ENCODE results near the gene ITPA.

Gene ITPA

DNA sequence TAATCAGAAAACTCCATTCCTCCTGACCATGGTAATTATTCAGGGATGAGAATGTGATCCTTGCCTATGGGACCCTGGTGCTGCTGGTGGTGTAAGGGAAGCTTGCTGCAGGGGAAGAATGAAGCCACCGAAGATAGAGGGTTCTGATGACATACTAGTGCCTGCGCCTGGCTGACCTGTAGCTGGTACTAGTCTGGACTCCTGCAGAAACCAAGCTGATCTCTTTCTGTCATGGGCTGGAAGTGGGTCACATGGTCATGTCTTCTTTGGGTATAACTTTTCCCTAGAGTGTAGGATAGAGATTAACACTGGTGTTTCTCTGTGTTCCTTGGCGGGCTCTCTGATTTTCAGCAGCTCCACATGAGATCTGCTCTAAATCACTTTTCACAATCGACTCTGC lies 38.3 kb downstream of the ITPA start:
- no peak for DNase-seq

DNA sequence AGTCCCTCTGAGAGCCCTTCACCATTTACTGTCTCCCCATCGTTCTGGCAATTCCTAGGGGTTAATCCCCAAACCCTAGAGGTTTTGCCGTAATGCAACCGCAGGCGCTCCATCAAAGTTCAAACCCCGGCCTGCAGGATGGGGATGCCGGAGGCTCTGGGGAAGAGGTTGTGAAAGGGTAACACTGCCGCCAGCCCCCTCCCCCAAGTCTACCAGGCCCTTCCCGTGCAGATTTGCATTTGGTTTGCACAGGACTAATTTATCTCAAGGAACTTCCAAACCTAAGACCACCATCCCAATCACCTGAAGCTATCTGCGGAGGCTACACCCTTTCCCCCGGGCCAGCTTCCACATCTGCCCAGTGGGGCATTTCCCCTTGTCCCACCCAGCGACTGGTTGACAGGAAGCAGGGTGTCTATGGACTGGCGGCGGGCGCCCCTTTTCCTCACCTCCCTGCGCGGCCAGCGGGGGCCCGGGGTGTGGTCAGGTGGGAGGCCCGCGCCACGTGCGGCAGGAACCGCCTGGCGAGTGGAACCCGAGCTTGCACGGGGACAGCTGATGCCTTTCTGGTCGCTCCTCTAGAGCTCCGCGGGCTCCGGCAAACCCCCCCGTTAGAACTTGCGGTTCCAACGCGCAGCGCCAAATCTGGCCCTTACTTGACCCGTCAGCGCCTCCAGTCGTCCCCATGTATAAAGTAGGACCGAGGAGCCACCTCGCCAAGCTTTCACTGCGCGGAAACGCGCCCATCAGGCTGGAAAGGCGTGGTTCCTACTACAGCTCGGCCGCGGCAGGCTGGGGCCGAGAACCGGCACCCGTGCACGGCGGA lies 39.1 kb downstream of the ITPA start:
- no peak for DNase-seq

DNA sequence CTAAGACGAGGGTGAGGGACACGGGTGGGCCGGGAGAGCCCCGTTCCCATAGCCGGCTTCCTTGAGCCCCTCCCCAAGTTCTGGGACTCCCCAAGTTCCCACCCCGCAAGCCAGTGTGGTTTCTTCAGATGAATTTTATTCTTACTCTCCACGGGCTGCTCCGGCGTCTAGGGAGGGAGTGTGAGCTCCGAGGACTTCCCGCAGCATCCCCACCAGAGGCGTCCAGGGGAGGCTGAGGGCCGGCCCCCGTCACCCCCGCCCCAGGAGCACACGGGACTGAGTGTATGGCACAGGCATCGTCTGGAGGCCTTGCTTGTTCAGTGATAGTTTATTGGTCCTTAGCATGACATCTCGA lies 39.7 kb downstream of the ITPA start:
- DNase-seq, result no peak

DNA sequence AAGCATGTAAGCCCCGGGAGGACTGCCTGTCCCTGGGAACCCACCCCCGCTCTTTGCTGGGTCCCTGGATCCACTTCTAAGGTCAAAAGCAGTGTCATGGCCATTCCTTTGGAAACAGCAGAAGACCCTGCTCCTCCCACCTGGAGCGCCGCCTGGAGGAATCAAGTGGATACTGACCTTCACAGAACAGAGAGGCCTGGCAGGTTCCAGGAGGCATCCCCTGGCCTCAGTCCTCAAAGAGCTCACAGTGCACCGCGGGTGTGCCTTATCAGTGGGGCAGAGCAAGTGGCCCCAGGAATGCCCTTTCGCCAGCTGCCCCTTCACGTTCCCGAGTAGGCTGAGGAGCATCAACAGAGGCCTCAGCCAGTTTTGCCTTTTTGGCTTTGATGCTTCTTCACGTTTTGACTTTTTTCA lies 40.8 kb downstream of the ITPA start:
- no peak for DNase-seq

DNA sequence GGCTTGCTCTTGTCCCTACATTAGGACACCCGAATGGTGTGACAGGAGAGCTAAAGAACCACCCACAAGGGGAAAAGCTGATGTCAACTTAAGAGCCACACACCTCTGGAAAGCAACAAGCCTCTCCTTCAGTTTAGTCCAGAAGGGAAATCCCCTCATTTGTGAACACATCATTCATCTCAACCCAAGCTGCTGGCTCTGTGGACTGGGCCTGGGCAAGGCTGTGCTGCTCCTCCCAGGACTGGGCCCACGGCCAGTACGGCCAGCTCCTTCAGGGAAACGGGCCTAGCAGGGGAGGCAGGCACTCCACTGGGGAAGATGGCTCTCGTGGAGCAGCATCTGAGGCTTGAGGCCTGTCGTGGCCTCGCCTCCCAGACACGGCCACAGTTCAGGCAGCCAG lies 42.5 kb downstream of the ITPA start:
- no peak for DNase-seq

DNA sequence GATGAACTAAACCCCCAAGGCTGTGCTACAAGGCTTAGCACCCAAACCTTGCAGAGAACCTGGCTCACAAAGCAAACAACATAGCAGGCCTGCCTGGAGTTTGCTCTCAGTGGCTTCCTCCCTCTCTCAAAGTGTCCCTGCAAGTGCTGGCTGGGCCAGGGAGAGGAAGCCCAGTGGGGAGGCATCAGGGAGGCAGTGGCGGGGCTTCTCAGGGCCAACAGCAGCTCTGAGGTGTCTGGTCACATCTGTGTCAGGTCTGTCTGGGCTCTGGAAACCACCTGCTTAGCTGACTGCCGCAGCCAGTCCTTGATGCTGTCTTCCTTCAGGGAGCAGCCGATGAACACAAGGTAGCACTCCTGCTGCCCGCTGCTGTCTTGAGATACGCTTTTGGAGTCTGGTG lies 46.4 kb downstream of the ITPA start:
- no peak for DNase-seq

DNA sequence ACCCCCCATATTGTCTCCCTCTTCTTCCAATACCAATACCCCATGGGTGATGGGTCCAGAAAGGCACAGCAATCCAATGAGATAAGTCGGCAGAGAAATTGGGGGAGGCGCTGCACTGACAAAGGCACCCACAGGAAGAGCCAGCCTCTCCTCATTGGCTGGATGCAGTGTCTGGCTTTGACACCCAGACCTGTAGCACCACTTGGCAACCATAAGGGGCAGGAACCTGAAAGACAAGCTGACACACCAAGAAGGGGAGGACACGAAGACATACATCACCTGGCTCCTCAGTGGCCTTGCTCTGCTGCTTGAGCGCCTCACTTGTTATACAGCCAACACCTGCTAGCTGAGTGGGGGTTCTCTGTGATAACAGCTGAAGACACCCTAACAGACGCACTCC lies 49.1 kb downstream of the ITPA start:
- DNase-seq, result no peak

DNA sequence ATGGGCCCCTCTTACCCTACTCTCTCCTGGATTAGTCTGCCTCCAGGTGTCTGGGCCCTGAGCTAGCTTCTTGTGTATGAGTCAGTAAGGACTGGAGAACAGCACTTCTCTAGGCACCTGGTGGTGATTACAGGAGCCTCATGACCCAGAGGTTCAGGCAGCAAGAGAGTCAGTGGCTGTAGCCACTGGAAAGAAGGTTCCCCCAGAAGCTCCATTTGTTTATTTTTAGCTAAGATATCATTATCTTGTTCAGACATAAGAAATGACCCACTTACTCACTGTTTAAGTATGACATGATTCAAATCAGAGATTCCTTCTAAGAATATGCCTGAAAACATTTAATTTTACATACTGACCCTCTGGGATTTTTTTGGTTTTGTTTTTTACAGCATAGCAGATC lies 53.3 kb downstream of the ITPA start:
- DNase-seq, result no peak

DNA sequence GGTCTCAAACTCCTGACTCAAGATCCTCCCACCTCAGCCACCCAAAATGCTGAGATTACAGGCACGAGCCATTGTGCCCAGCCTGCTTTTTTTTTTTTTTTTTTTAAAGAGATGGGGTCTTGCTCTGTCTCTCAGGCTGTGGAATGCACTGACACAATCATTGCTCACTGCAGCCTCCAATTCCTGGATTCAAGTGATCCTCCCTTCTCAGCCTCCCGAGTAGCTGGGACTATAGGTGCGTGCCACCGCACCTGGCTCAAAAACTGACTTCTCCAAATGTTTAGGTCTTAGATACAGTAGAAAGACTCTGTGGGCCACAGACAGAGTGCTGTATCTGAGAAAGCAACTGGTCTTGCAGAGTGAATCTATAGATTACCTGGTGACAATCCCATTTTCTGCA lies 60.8 kb downstream of the ITPA start:
- no peak for DNase-seq

DNA sequence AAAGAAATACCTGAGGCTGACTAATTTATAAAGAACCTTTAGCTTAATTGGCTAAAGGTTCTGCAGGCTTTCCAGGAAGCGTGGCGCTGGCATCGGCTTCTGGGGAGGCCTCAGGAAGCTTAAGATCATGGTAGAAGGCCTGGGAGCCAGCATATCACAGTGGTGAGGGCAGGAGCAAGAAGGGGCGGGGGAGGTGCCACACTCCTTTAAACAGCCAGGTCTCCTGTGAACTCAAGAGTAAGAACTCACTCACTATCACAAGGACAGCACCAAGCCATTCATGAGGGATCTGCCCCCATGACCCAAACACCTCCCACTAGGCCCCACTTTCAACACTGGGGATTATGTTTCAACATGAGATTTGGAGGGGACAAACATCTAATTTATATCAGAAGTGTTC lies 64.1 kb downstream of the ITPA start:
- DNase-seq, result no peak

Measured in NCI-H524 treated with DMSO at 0.1 percent for 48 hours (cell line).